Spleen (tissue), 11 donors: ENCODE measurements around the gene TMEM63C. TPM values are rescaled to one million over a fixed set of nuclear protein-coding genes. Genes with fewer than 3 reads are reported as not detected.
A peak's percentile ranks its signal among the peaks of the same experiment; 100 is the strongest.
"Not testable (repeated sequence)": the region's sequence is repeated elsewhere in the genome, so short reads cannot be mapped to it uniquely, and the experiment has no call there.

ENCODE experiments used
- DNase-seq: peaks from one replicate; pipeline ENCODE4 v3.0.0-alpha.2; 2020
- H3K27ac ChIP-seq, 8 donors: fragments of 200-600 bp; sonication (generic) in 7 of 8; 1 replicate in 4 of 8; 2 replicates in 4 of 8; pipeline versions ENCODE4 v1.5.0 to v1.8.0; 2016 to 2021; ENCODE audit warnings: inconsistent platforms in 4 of 8, mild to moderate bottlenecking in 4 of 8, moderate library complexity in 1 of 8
- H3K27me3 ChIP-seq, 7 donors: fragments of 200-600 bp; sonication (generic) in 6 of 7; replicated peaks in 1 of 7; 1 replicate in 4 of 7; 2 replicates in 3 of 7; pipeline versions ENCODE4 v1.5.0 to v1.8.0; 2016 to 2021; ENCODE audit warnings: inconsistent platforms in 3 of 7, mild to moderate bottlenecking in 1 of 7
- H3K36me3 ChIP-seq, 6 donors: fragments of 200-600 bp; sonication (generic) in 5 of 6; 1 replicate in 4 of 6; 2 replicates in 2 of 6; pipeline versions ENCODE4 v1.5.0 to v1.8.0; 2016 to 2021; ENCODE audit warnings: inconsistent platforms in 2 of 6
- H3K4me1 ChIP-seq, 6 donors: fragments of 200-600 bp; sonication (generic) in 5 of 6; 1 replicate in 3 of 6; 2 replicates in 3 of 6; pipeline versions ENCODE4 v1.5.0 to v1.8.0; 2016 to 2021; ENCODE audit warnings: inconsistent platforms in 3 of 6
- H3K4me3 ChIP-seq, 8 donors: fragments of 200-600 bp; sonication (generic) in 7 of 8; 1 replicate in 4 of 8; 2 replicates in 4 of 8; pipeline versions ENCODE4 v1.5.0 to v1.8.0; 2016 to 2021; ENCODE audit warnings: inconsistent platforms in 4 of 8, mild to moderate bottlenecking in 4 of 8, moderate library complexity in 2 of 8
- H3K9me3 ChIP-seq, 8 donors: fragments of 200-600 bp; sonication (generic) in 7 of 8; 1 replicate in 4 of 8; 2 replicates in 4 of 8; pipeline versions ENCODE4 v1.5.0 to v1.8.0; 2016 to 2021; ENCODE audit warnings: inconsistent platforms in 4 of 8
- POLR2A ChIP-seq, 3 donors: fragments of 450-650 bp; IDR thresholded peaks; one replicate each; pipeline ENCODE4 v1.5.1; 2017; ENCODE audit warnings: antibody characterized with exemption in 3 of 3, mild to moderate bottlenecking in 1 of 3
- POLR2AphosphoS5 ChIP-seq, 3 donors: sonication (generic); formaldehyde crosslinking; IDR thresholded peaks; one replicate each; pipeline ENCODE4 v1.5.1; 2017; ENCODE audit warnings: antibody characterized with exemption in 3 of 3
- whole genome bisulfite sequencing, 5 donors: extraction: QIAGEN DNeasy Blood & Tissue Kit in 3 of 5; methylation state at CpG; one replicate each; pipeline versions ENCODE4 v1.1.5 to v1.1.7; 2013 to 2018; 5-methylcytosine and 5-hydroxymethylcytosine counted together
- intact Hi-C: fragments of 100-400 bp; cut with DNase I; formaldehyde crosslinking; loops from one replicate; pipeline ENCODE4 v1.15.0; 2023; ENCODE audit warnings: low total_unique reads
- polyA plus RNA-seq, 3 donors: library from polyadenylated mRNA; stranded (reverse); fragments of 200-250 nt; gene quantifications; one replicate each; pipeline ENCODE4 v1.2.1, GENCODE V29; 2013
- total RNA-seq, 7 donors: library from RNA; depleted of rRNA in 3 of 7; stranded (reverse); fragments of >200 nt in 3 of 7; fragmentation: NEBNext Ultra II Directional in 4 of 7; extraction: Animal tissue kit (Norgen Biotek cat#: 25700) in 4 of 7; gene quantifications; one replicate each; pipeline versions ENCODE4 v1.1.0 to v1.2.1, GENCODE V29; 2016 to 2021
- TF ChIP-seq, protein P1 (sequence below), 11 experiments: fragments of 200-600 bp in 7 of 11; fragments of 450-650 bp in 4 of 11; sonication (generic) in 4 of 11; IDR thresholded peaks in 8 of 11; conservative IDR thresholded peaks in 3 of 11; 1 replicate in 7 of 11; 2 replicates in 4 of 11; pipeline versions ENCODE4 v1.4.0 to v1.8.0; 2016 to 2021; ENCODE audit warnings: antibody characterized with exemption in 11 of 11, inconsistent platforms in 4 of 11, mild to moderate bottlenecking in 1 of 11
- donor health status: healthy with polysubstance abuse.
- donor health status: DM: no; HTN: no; CAD: no; lungs with moderate emphysema.
- donor health status: DM: no; HTN: no; CAD: no.
- donor health status: Bipolar disorder and iron deficiency.
- donor health status: healthy.
- donor health status: DM: no; HTN: no; CAD: no.
- donor health status: DM: yes; HTN: yes; CAD: no.

Gene TMEM63C
- total and polyA plus RNA-seq, 10 donors, result 0.20 to 13.4 (median 7.1) TPM

DNA sequence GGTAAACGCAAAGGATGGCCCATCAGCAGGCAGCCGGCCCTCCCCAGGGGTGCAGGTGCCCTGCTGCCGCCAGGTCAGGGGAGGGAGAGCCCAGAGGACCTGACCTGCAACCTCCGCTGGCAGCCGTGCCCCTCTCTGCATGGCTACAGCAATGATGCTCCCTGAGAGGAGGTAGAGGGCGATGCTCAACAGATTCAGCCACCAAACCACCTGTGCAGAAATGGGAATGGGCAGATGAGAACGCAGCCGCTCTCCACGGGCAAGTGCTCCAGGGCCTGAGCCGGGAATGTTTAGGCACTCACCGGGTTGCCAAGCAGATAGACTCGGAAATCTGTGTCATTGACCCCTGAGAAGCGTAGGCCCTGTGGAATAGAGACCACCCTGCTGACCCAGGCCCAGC, 98.1 kb downstream of the TMEM63C start:
- peaks cover 0 to 94% (median 49%) of the 10 kb centered on the region in 6 donors for H3K36me3 ChIP-seq
- intact Hi-C loops, result no loop called here
- H3K9me3 ChIP-seq, result no peaks in the 10 kb centered on the region
- no peaks in the 10 kb centered on the region for H3K4me1 ChIP-seq
- H3K27ac ChIP-seq, result no peak overlapping the region
- DNase-seq, result peak; percentile 69
- no peaks in the 10 kb centered on the region for H3K27me3 ChIP-seq
- H3K4me3 ChIP-seq, result no peak overlapping the region
- TF ChIP-seq POLR2AphosphoS5 (IDR thresholded peaks at IDR 0.05) (no peak), POLR2A (IDR thresholded peaks at IDR 0.05) (no peak)
- TF ChIP-seq, protein P1, sequence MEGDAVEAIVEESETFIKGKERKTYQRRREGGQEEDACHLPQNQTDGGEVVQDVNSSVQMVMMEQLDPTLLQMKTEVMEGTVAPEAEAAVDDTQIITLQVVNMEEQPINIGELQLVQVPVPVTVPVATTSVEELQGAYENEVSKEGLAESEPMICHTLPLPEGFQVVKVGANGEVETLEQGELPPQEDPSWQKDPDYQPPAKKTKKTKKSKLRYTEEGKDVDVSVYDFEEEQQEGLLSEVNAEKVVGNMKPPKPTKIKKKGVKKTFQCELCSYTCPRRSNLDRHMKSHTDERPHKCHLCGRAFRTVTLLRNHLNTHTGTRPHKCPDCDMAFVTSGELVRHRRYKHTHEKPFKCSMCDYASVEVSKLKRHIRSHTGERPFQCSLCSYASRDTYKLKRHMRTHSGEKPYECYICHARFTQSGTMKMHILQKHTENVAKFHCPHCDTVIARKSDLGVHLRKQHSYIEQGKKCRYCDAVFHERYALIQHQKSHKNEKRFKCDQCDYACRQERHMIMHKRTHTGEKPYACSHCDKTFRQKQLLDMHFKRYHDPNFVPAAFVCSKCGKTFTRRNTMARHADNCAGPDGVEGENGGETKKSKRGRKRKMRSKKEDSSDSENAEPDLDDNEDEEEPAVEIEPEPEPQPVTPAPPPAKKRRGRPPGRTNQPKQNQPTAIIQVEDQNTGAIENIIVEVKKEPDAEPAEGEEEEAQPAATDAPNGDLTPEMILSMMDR (IDR thresholded peaks at IDR 0.05 in 8 of 11, conservative IDR thresholded peaks at IDR 0.05 in 3 of 11), result no peak
- WGBS, 5 donors, result 92 to 97% (median 94%) methylated on average over 12 to 13 of the region's 13 CpGs

DNA sequence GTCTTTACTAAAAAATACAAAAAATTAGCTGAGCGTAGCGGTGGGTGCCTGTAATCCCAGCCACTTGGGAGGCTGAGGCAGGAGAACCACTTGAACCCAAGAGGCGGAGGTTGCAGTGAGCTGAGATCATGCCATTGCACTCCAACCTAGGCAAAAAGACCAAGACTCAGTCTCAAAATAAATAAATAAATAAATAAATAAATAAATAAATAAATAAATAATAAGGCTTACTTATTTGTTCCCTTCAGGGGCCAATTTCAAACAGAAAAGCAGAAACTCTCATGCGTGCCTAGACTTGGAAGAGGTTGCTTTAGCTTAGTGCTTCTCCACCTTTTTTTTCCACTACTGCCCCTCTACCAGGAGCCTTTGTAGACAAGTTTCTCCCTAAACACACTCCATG, 99.3 kb downstream of the TMEM63C start:
- intact Hi-C loops, H3K27me3 ChIP-seq, H3K9me3 ChIP-seq, H3K27ac ChIP-seq, DNase-seq, H3K4me3 ChIP-seq, H3K4me1 ChIP-seq: not testable (repeated sequence)
- 95 to 99% (median 99%) methylated on average over 4 of the region's 4 CpGs for WGBS, 5 donors
- H3K36me3 ChIP-seq, result peaks cover 0 to 96% (median 61%) of the 10 kb centered on the region in 6 donors

DNA sequence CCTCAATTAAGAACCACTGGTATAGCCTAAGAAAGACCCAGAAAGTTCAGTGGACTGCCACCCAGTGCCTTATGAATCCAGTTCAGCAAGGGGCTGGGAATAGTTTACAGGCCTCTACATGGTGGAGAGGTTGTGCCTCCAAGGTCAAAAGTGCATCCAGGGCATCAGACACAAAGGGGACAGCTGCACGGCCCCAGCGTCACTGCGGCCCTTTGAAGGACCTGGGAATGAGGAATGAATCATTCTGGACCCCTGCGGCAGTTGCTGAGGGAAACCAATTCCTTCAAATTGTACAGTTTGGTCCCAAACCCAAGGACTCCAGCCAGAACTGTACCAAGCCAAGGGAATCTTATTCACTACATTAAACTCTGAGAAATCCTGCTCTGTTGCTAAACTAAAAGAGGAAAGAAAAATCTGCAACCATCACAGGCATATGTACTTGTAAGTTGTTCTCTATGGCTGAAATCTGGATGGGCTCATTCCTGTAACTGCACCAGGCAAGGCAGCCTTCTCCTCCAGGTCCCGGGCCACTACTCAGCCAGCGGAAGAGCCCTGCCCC, 100.3 kb downstream of the TMEM63C start:
- no peaks in the 10 kb centered on the region for H3K9me3 ChIP-seq
- 82 to 90% (median 86%) methylated on average over 4 to 6 of the region's 6 CpGs for WGBS, 5 donors
- H3K4me3 ChIP-seq, result no peak overlapping the region
- H3K27ac ChIP-seq, result no peak overlapping the region
- no peak for DNase-seq
- TF ChIP-seq, protein P1 (IDR thresholded peaks at IDR 0.05 in 8 of 11, conservative IDR thresholded peaks at IDR 0.05 in 3 of 11), result no peak
- no peak for TF ChIP-seq POLR2AphosphoS5 (IDR thresholded peaks at IDR 0.05)
- no peak for TF ChIP-seq POLR2A (IDR thresholded peaks at IDR 0.05)
- no peaks in the 10 kb centered on the region for H3K4me1 ChIP-seq
- intact Hi-C loops, result no loop called here
- H3K27me3 ChIP-seq, result no peaks in the 10 kb centered on the region
- peaks cover 0 to 96% (median 63%) of the 10 kb centered on the region in 6 donors for H3K36me3 ChIP-seq

DNA sequence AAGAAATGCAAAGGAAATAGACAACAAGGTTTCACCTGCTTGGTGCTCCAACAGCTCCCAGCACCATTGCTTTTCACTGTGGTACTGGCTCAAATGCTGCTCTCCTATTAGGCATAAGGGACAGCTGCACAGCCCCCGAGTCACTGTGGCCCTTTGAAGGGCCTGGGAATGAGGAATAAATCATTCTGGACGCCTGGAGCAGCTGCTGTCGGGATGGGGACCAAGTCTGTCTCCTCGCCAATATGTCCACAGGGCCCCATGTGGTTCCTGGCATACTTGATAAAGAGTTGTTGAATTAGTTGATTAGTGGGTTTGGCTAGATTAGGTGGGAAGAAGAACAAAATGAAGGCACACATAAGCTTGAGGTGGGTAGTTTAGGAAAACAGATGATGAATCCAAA, 102.5 kb downstream of the TMEM63C start:
- Histone ChIP-seq H3K27ac (no peak overlapping the region), H3K9me3 (no peaks in the 10 kb centered on the region), H3K4me3 (no peak overlapping the region), H3K36me3 (peaks cover 0 to 94% (median 52%) of the 10 kb centered on the region in 6 donors), H3K27me3 (no peaks in the 10 kb centered on the region), H3K4me1 (no peaks in the 10 kb centered on the region)
- DNase-seq, result no peak
- no peak for TF ChIP-seq POLR2AphosphoS5 (IDR thresholded peaks at IDR 0.05)
- no peak for TF ChIP-seq POLR2A (IDR thresholded peaks at IDR 0.05)
- TF ChIP-seq, protein P1 (IDR thresholded peaks at IDR 0.05 in 8 of 11, conservative IDR thresholded peaks at IDR 0.05 in 3 of 11), result no peak
- 84 to 97% (median 86%) methylated on average over 4 of the region's 4 CpGs for WGBS, 5 donors
- intact Hi-C loops, result no loop called here

DNA sequence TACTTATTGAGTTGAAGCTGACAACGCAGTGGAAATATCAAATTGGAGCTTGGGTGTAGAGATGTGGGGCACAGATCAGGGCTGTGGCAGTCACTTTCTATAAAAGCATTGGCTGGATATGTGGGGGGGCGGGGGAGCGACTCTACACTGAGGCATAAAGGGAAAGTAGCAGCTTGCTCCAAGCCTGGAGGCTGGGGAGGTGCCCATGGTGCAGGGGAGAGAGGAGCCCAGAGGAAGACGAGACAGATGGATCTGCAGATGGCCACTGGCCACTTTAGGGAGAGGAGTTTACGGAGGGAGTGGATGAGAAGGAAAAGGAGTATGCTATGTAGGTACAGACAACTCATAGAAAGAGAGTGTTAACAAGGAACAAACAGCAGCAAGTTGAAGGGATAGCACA, 102.9 kb downstream of the TMEM63C start:
- no peak overlapping the region for H3K27ac ChIP-seq
- H3K27me3 ChIP-seq, result no peaks in the 10 kb centered on the region
- no peak overlapping the region for H3K4me3 ChIP-seq
- TF ChIP-seq POLR2AphosphoS5 (IDR thresholded peaks at IDR 0.05), result no peak
- TF ChIP-seq POLR2A (IDR thresholded peaks at IDR 0.05), result no peak
- TF ChIP-seq, protein P1 (IDR thresholded peaks at IDR 0.05 in 8 of 11, conservative IDR thresholded peaks at IDR 0.05 in 3 of 11), result no peak
- WGBS, 5 donors, result 92 to 97% (median 94%) methylated on average over 5 of the region's 5 CpGs
- no peaks in the 10 kb centered on the region for H3K4me1 ChIP-seq
- peaks cover 0 to 94% (median 48%) of the 10 kb centered on the region in 6 donors for H3K36me3 ChIP-seq
- intact Hi-C loops, result no loop called here
- no peak for DNase-seq
- H3K9me3 ChIP-seq, result no peaks in the 10 kb centered on the region
